Astrocyte (in vitro differentiated cells and primary cell): Measurements from ENCODE around the gene IL27RA. TPM values are rescaled to one million over a fixed set of nuclear protein-coding genes. Genes with fewer than 3 reads are reported as not detected.

ENCODE experiments used
- DNase-seq: peaks from one replicate; pipeline ENCODE4 v3.0.0-alpha.2; 2010; ENCODE audit warnings: low read depth
- FAIRE-seq: peaks from 2 replicates; lab custom pipeline; 2011; peaks lifted over from hg19 to GRCh38; lab: Jason Lieb, UNC
- H2AFZ ChIP-seq: 2 replicates; pipeline ENCODE4 v1.6.0; 2012; ENCODE audit warnings: low read depth, low read length, inconsistent platforms
- H3K27ac ChIP-seq: 2 replicates; pipeline ENCODE4 v1.5.1; 2011; ENCODE audit warnings: low read depth, low read length, inconsistent platforms
- H3K27me3 ChIP-seq: 2 replicates; pipeline ENCODE4 v1.6.0; 2011; ENCODE audit warnings: low read length, inconsistent platforms; ENCODE audit not compliant: insufficient read depth
- H3K36me3 ChIP-seq: 2 replicates; pipeline ENCODE4 v1.5.1; 2011; ENCODE audit warnings: low read length, inconsistent platforms; ENCODE audit not compliant: insufficient read depth
- H3K4me1 ChIP-seq: 2 replicates; pipeline ENCODE4 v1.5.1; 2011; ENCODE audit warnings: low read length, inconsistent platforms; ENCODE audit not compliant: insufficient read depth
- H3K4me2 ChIP-seq: 2 replicates; pipeline ENCODE4 v1.6.0; 2012; ENCODE audit warnings: low read length, inconsistent platforms
- H3K4me3 ChIP-seq: 2 replicates; pipeline ENCODE4 v1.5.1; 2011; ENCODE audit warnings: low read depth, mild to moderate bottlenecking, low read length, inconsistent platforms; ENCODE audit not compliant: insufficient read depth
- H3K79me2 ChIP-seq: 2 replicates; pipeline ENCODE4 v1.6.0; 2012; ENCODE audit warnings: mild to moderate bottlenecking, low read length, inconsistent platforms; ENCODE audit not compliant: insufficient read depth
- H3K9ac ChIP-seq: 2 replicates; pipeline ENCODE4 v1.6.0; 2012; ENCODE audit warnings: mild to moderate bottlenecking, low read length, inconsistent platforms
- H3K9me3 ChIP-seq: 2 replicates; pipeline ENCODE4 v1.5.1; 2012; ENCODE audit warnings: low read depth, mild to moderate bottlenecking, low read length, inconsistent platforms; ENCODE audit not compliant: insufficient read depth
- H4K20me1 ChIP-seq: 2 replicates; pipeline ENCODE4 v1.6.0; 2012; ENCODE audit warnings: low read length, inconsistent platforms; ENCODE audit not compliant: insufficient read depth
- H3K27ac Mint-ChIP-seq: one replicate; pipeline ENCODE4 v1.8.0; 2021; ENCODE audit warnings: mild to moderate bottlenecking, mixed read lengths; ENCODE audit not compliant: unreplicated experiment
- H3K27me3 Mint-ChIP-seq: one replicate; pipeline ENCODE4 v1.8.0; 2021; ENCODE audit warnings: low read depth, mixed read lengths; ENCODE audit not compliant: unreplicated experiment
- H3K36me3 Mint-ChIP-seq: one replicate; pipeline ENCODE4 v1.8.0; 2021; ENCODE audit warnings: low read depth, mixed read lengths; ENCODE audit not compliant: unreplicated experiment
- H3K4me1 Mint-ChIP-seq: one replicate; pipeline ENCODE4 v1.8.0; 2021; ENCODE audit warnings: low read depth, mixed read lengths; ENCODE audit not compliant: unreplicated experiment
- H3K4me3 Mint-ChIP-seq: one replicate; pipeline ENCODE4 v1.8.0; 2021; ENCODE audit warnings: mild to moderate bottlenecking, moderate library complexity, mixed read lengths; ENCODE audit not compliant: unreplicated experiment
- H3K9me3 Mint-ChIP-seq: one replicate; pipeline ENCODE4 v1.8.0; 2021; ENCODE audit warnings: mild to moderate bottlenecking, mixed read lengths; ENCODE audit not compliant: unreplicated experiment
- EZH2 ChIP-seq: IDR thresholded peaks from 2 replicates; pipeline ENCODE4 v1.6.1; 2012; ENCODE audit warnings: mild to moderate bottlenecking, low read length, inconsistent platforms; ENCODE audit not compliant: insufficient read depth
- total RNA-seq: library from RNA; stranded (reverse); gene quantifications from 2 replicates; pipeline ENCODE4 v1.2.1, GENCODE V29; 2021
- TF ChIP-seq, protein P1 (sequence below): IDR thresholded peaks from 2 replicates; pipeline ENCODE4 v1.5.1; 2011; ENCODE audit warnings: low read depth, mild to moderate bottlenecking, inconsistent platforms, low read length, moderate library complexity; ENCODE audit not compliant: insufficient read depth

The IL27RA gene
- total RNA-seq, 1 donor from 2014 or later = 5.7 TPM

DNA sequence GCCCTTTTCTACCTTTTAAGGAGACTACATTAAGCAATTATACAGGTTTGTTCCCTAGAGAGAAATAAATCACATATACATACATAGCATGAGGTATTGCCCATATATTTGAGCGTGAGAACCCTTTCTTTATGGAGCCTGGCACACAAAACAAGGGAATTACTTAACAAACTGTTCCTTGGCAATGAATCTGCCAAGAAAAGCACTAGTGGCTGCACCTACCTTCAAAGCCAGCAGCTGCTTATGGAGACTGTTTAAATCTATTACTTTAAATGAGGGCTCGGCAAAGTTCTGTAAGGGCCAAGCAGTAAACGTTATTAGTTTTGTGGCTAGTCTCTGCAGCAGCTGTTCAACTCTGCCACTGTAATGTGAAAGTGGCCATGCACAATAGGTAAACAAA, 32.5 kb upstream of the IL27RA start:
- no peak overlapping the region for H3K4me3 ChIP-seq
- FAIRE-seq = no peak

DNA sequence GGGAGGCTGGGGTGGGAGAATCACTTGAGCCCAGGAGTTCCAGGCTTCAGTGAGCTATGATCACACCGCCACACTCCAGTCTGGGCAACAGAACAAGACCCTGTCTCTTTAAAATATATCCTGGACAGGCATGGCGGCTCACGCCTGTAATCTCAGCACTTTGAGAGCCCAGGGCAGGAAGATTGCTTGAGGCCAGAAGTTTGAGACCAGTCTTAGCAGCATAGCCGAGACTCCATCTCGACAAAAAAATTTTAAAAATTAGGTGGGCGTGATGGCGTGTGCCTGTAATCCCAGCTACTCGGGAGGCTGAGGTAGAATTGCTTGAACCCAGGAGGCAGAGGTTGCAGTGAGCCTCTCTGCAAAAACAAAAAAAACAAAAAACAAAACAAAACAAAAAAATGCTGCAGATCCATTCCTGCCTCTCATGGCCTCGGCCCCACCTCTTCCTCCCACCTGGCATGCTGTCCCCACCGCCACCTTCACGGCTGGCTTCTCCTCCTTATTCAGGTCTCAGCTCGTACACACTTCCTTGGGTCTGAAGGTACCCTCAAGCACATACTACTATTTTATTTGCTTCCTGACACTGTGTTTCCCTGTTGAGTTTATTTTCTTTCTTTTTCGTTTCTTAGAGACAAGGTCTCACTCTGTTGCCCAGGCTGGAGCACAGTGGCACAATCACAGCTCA, 30.7 kb upstream of the IL27RA start:
- no peaks in the 10 kb centered on the region for H3K27me3 Mint-ChIP-seq
- Histone ChIP-seq H3K27me3 (no peaks in the 10 kb centered on the region), H3K4me1 (no peaks in the 10 kb centered on the region), H2AFZ (no peak overlapping the region), H3K9me3 (peaks cover 9% of the 10 kb centered on the region), H3K4me3 (no peak overlapping the region), H3K36me3 (no peaks in the 10 kb centered on the region), H4K20me1 (peaks cover 21% of the 10 kb centered on the region), H3K4me2 (no peak overlapping the region), H3K9ac (no peak overlapping the region), H3K27ac (no peak overlapping the region), H3K79me2 (peaks cover 24% of the 10 kb centered on the region)
- H3K4me3 Mint-ChIP-seq = no peak overlapping the region
- H3K4me1 Mint-ChIP-seq = peaks cover 14% of the 10 kb centered on the region
- no peak for TF ChIP-seq EZH2
- TF ChIP-seq, protein P1, sequence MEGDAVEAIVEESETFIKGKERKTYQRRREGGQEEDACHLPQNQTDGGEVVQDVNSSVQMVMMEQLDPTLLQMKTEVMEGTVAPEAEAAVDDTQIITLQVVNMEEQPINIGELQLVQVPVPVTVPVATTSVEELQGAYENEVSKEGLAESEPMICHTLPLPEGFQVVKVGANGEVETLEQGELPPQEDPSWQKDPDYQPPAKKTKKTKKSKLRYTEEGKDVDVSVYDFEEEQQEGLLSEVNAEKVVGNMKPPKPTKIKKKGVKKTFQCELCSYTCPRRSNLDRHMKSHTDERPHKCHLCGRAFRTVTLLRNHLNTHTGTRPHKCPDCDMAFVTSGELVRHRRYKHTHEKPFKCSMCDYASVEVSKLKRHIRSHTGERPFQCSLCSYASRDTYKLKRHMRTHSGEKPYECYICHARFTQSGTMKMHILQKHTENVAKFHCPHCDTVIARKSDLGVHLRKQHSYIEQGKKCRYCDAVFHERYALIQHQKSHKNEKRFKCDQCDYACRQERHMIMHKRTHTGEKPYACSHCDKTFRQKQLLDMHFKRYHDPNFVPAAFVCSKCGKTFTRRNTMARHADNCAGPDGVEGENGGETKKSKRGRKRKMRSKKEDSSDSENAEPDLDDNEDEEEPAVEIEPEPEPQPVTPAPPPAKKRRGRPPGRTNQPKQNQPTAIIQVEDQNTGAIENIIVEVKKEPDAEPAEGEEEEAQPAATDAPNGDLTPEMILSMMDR = no peak
- no peak for FAIRE-seq
- no peak for DNase-seq
- no peak overlapping the region for H3K27ac Mint-ChIP-seq
- H3K36me3 Mint-ChIP-seq = peaks cover 15% of the 10 kb centered on the region
- no peaks in the 10 kb centered on the region for H3K9me3 Mint-ChIP-seq

More for the DNA sequence above, 32.5 kb upstream of the IL27RA start:
- Histone ChIP-seq H3K36me3 (no peaks in the 10 kb centered on the region), H4K20me1 (peaks cover 18% of the 10 kb centered on the region), H3K9ac (no peak overlapping the region), H3K4me1 (no peaks in the 10 kb centered on the region), H3K27me3 (no peaks in the 10 kb centered on the region), H3K9me3 (peaks cover 9% of the 10 kb centered on the region), H2AFZ (no peak overlapping the region), H3K79me2 (peaks cover 19% of the 10 kb centered on the region), H3K27ac (no peak overlapping the region), H3K4me2 (no peak overlapping the region)
- TF ChIP-seq, protein P1 = no peak
- no peak for TF ChIP-seq EZH2
- Mint-ChIP-seq H3K36me3 (peaks cover 17% of the 10 kb centered on the region), H3K4me1 (peaks cover 5% of the 10 kb centered on the region), H3K27ac (no peak overlapping the region), H3K9me3 (no peaks in the 10 kb centered on the region), H3K4me3 (no peak overlapping the region), H3K27me3 (no peaks in the 10 kb centered on the region)
- no peak for DNase-seq

DNA sequence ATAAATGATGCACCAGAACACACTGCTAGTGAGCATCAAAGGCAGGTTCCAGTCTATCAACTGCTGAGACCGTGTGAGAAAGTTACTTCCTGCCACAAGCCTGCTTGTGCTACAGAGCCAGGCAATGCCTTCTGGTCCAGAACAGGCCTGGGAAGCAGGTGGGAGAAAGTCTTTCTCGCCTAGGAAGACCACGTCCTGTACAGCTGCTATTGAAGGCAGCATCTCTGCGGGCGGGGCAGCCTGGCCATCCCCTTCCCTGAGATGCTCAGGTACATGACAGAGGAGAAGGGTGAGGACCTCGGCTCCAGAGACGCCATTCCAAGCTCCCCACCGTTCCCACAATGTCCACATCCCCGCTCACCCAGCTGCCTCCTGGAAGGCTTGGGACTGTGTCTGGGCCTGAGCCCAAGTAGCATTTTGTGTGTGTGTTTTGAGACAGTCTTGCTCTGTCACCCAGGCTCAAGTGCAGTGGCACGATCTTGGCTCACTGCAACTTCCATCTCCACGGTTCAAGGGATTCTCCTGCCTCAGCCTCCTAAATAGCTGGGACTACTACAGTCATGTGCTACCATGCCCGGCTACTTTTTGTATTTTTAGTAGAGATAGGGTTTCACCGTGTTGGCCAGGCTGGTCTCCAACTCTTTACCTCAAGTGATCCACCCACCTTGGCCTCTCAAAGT, 28.9 kb upstream of the IL27RA start:
- Mint-ChIP-seq H3K9me3 (no peaks in the 10 kb centered on the region), H3K4me1 (peaks cover 14% of the 10 kb centered on the region), H3K27ac (no peak overlapping the region), H3K4me3 (no peak overlapping the region), H3K36me3 (peaks cover 15% of the 10 kb centered on the region), H3K27me3 (no peaks in the 10 kb centered on the region)
- no peaks in the 10 kb centered on the region for H3K27me3 ChIP-seq
- FAIRE-seq = no peak
- H3K4me3 ChIP-seq = no peak overlapping the region
- no peak overlapping the region for H3K9ac ChIP-seq
- no peak overlapping the region for H2AFZ ChIP-seq
- H3K4me2 ChIP-seq = no peak overlapping the region
- no peaks in the 10 kb centered on the region for H3K36me3 ChIP-seq
- peaks cover 19% of the 10 kb centered on the region for H3K79me2 ChIP-seq
- TF ChIP-seq, protein P1 = no peak
- TF ChIP-seq EZH2 = no peak
- H4K20me1 ChIP-seq = peaks cover 21% of the 10 kb centered on the region
- H3K27ac ChIP-seq = no peak overlapping the region
- H3K4me1 ChIP-seq = peaks cover 4% of the 10 kb centered on the region
- peaks cover 9% of the 10 kb centered on the region for H3K9me3 ChIP-seq
- no peak for DNase-seq
